Adipose tissue (tissue), 3 donors: Measurements from ENCODE around the gene KREMEN2. TPM values are rescaled to one million over a fixed set of nuclear protein-coding genes. Genes with fewer than 3 reads are reported as not detected.

Experiments
- H3K27ac ChIP-seq: one replicate; pipeline ENCODE4 v1.5.1; 2013; ENCODE audit warnings: low read depth, low read length
- WGBS, 3 donors: extraction: QIAGEN DNeasy Blood & Tissue Kit; methylation state at CpG; one replicate each; pipeline ENCODE4 v1.1.7; 2013; 5-methylcytosine and 5-hydroxymethylcytosine counted together
- polyA plus RNA-seq, 3 donors: library from polyadenylated mRNA; stranded (reverse); fragments of 200-250 nt; gene quantifications; one replicate each; pipeline ENCODE4 v1.2.3, GENCODE V29; 2013
- donor health status: healthy with polysubstance abuse.
- donor health status: Bipolar disorder and iron deficiency.
- donor health status: healthy.

KREMEN2 gene
- polyA plus RNA-seq, 3 donors, result 0.07 to 0.22 TPM; not detected in 1

- H3K27ac ChIP-seq, result no peak overlapping the region
- WGBS, 3 donors, result 79 to 85% (median 82%) methylated on average over 17 of the region's 17 CpGs
These were observed 22.6 kb downstream of the KREMEN2 start for GRCh38 chr16:2986623-2987188.

DNA sequence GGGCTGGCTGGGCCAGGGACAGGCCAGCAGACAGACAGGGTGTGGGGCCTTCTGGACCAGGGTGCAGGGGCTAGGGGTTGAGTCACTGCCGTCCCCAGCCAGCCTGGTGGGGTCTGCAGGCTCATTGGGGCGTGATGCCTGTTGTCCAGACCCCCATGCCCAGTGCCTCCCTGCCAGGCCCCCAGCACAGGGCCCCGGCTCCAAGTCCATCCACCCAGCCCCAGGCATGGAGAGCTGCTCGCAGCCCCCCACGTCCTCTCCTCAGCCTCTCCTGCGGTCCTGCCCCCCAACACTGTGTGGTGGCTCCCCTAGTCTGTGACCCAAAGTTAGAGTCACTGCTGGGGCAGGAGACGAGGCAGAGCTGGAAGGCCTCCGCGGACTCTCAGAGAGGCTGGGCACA is 23.2 kb downstream of the KREMEN2 start:
- 77 to 92% (median 84%) methylated on average over 8 to 9 of the region's 9 CpGs for WGBS, 3 donors

DNA sequence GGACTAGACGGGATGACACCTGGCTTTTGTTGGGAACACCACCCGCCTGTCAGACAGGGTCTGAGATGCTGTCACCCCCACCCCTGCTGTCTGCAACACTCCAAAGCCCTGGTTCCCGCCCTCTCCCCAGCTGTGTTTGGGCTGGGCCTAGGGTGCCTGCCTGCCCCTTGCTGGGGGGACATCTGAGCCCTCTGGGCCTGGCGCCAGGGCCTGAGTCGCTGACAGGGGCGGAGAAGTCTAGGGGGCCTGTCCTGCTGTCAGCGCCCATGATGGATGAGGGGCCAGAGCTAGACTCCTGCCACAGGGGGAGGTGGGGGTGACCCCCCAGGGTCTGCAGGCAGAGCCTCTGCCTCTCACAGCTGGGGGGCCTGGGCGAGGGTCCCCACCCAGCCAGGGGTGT is 23.8 kb downstream of the KREMEN2 start:
- 66 to 69% (median 66%) methylated on average over 6 to 8 of the region's 8 CpGs for WGBS, 3 donors
- H3K27ac ChIP-seq, result no peak overlapping the region

More for the DNA sequence above, 23.2 kb downstream of the KREMEN2 start:
- no peak overlapping the region for H3K27ac ChIP-seq

DNA sequence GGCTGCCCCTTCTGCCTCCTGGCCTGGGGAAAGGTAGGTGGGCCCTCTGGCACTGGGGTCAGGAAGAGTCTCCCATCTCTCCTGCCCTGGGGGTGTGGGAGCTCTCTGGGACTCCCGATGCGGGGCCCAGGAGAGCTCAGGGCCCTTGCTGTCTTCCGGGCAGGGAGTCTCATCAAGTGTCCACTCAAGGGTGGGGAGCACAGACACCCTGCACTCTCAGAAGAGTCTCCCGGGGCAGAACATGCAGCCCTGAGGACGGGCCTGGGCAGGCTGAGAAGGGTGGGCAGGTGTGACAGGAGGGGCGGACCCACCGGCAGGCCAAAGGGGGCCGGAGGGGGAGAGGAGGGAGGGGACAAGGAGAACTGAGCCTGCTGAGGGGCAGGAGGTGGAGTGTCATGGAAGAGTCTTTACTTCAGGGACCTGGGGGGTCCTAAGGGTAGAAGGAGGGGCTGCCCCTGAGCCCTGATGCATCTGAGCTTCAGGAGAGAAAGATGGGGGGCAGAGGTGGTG is 24.6 kb downstream of the KREMEN2 start:
- WGBS, 3 donors, result 60 to 71% (median 69%) methylated on average over 7 to 8 of the region's 8 CpGs

GRCh38 chr16:2990891-2991290 is 26.8 kb downstream of the KREMEN2 start:
- 65 to 80% (median 66%) methylated on average over 10 of the region's 10 CpGs for WGBS, 3 donors
- H3K27ac ChIP-seq, result no peak overlapping the region

More for the DNA sequence above, 24.6 kb downstream of the KREMEN2 start:
- H3K27ac ChIP-seq, result no peak overlapping the region

DNA sequence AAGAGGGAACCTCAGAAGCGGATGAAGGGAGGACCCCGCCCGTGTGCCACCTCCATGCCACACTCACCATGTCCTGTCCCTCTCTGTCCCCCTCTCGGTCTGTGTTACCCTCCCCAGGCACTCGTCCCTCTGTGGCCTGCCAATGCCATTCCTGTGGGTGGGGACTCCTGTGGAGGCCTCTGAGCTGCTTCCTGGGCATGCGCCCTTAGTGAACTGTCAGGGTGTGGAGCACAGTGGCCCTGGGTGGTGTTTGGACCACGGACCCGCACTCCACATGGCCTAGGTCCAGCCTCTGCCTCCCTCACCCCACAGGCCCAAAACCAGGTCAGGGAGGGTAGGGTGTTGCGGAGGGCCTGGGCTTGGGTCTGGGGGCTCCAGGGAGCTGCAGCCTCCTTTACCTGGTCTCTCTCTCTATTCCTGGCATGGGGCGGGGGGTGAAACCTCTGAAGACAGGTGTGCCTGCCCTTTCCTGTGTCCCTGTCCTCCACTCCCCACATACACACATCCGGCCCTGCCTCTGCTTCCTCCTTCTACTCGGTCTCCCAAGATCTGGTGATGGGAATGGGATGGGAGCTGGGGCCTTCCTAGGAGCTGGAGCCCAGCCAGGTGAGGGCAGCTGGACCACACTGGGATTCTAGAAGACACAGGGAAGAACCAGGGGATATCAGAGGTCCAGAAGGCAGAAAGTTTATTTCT is 27.6 kb downstream of the KREMEN2 start:
- no peak overlapping the region for H3K27ac ChIP-seq
- WGBS, 3 donors, result 80 to 90% (median 86%) methylated on average over 12 of the region's 12 CpGs

- no peak overlapping the region for H3K27ac ChIP-seq
- WGBS, 3 donors, result 71 to 88% (median 83%) methylated on average over 14 of the region's 14 CpGs
These were observed 28.5 kb downstream of the KREMEN2 start for GRCh38 chr16:2992383-2993081.

- 72 to 81% (median 79%) methylated on average over 12 to 13 of the region's 13 CpGs for whole genome bisulfite sequencing, 3 donors
These were observed 32.2 kb downstream of the KREMEN2 start for GRCh38 chr16:2996298-2996697.

DNA sequence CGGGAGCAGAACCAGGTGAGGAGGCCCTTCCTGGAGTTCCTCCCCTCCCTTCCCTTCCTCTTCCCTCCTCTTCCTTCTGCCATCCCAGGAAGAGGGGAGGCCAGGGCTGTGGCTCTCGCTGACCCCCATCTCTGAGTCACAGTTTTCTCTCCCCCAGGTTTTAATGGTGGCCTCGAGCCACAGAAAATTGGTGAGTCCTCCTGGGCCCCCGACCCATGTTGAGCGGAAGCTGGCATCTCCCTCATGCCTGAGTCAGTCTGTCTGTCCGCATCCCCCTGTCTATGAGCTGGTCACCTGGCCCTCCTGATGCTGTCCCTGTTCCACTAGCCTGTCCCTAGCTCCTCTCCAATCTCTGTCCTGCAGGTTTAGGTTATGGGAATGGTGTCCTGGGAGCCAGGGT is 35.9 kb downstream of the KREMEN2 start:
- 78 to 92% (median 80%) methylated on average over 6 of the region's 6 CpGs for WGBS, 3 donors
- no peak overlapping the region for H3K27ac ChIP-seq

More at GRCh38 chr16:2996298-2996697, 32.2 kb downstream of the KREMEN2 start:
- H3K27ac ChIP-seq, result no peak overlapping the region

DNA sequence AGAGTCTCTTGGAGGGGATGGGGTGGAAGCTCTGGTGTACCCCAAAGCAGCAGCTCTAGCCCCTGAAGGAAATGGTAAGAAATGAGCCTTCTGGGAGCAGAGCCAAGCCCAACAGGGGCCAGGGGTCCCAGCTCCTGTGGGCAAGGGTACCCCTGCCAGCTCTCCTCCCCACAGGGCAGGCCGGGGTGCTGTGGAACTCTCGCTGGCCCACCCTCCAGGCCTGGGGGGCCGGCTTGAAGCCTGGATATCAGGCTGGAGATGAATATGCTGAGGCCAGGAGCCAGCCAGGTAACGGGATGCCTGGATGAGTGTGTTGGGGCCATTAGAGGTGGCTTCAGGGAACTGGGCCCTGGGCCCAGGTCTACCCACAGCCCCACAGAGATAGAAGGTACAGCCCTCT is 36.5 kb downstream of the KREMEN2 start:
- H3K27ac ChIP-seq, result no peak overlapping the region
- 80 to 88% (median 86%) methylated on average over 4 of the region's 4 CpGs for WGBS, 3 donors

DNA sequence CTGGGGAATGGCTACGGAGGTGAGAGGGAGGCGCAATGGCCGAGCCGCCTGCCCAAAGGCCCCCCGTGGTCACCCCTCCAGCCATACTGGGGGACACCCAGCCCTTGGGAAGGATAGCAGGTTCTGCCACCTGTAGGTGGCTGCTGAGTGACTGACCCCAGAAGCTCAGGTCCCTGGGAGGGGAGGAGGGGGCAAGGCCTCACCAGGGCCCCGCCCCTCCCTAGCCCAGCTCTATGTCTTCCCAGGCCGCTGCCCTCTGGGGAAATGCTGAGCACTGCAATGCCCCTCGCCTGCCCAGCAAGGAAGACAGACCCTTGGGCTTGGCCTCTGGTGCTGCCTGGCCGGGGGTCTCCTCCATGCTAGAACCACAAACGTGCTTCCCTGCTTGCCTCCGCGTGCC is 37.2 kb downstream of the KREMEN2 start:
- no peak overlapping the region for H3K27ac ChIP-seq
- whole genome bisulfite sequencing, 3 donors, result 73 to 83% (median 79%) methylated on average over 12 of the region's 12 CpGs

DNA sequence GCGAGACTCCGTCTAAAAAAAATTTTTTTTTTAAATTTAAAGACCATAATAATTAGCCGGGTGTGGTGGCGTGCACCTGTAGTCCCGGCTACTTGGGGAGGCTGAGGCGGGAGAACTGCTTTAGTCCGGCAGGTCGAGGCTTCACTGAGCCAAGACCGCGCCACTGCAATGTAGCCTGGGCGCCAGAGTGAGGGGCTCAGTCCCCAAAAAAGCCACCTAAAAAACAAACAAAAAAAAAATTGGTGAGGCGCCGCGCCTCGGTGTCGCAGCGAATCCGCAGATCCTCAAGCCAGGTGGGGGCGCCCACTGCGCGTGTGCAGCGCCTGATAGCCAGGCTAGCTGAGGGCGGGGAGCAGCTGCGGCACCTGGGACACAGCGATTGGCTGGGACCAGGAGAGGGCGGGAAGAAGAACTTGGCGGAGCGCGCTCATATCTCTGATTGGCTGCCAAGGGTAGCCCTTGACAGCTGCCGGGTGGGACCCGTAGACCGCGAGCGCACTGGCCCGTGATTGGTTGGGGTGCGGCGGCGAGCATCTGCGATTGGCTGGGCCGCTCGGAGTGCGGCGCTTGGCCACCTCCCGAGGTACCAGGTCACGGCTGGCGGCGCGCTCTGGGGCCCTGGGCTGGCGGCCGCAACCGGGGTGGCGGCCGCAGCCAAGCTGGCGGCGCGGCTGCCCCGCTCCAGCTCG is 39.7 kb downstream of the KREMEN2 start:
- no peak overlapping the region for H3K27ac ChIP-seq
- WGBS, 3 donors, result 7 to 11% (median 8%) methylated on average over 52 to 58 of the region's 58 CpGs

DNA sequence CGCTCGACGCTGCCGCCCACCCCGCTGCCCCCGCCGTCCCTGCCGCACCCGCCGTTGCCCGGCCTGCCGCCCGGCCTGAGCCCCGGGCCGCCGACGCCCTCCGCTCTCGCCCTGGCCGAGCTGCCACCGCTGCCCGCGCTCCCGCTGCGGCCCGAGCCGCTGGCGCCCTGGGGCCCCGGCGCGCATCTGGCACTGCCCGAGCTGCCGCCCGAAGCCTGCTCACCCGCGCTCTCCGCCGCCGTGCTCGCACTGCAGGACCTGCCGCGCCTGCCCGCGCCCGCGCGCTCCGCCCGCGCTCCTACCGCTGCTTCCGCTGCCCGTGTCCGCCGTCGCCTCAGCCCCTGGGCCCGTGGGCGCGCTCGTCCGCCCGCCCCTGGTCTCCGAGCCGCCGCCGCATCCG is 40.2 kb downstream of the KREMEN2 start:
- 0 to 1% (median 1%) methylated on average over 9 to 63 of the region's 67 CpGs for WGBS, 3 donors
- H3K27ac ChIP-seq, result no peak overlapping the region

- H3K27ac ChIP-seq, result no peak overlapping the region
- WGBS, 3 donors, result 8 to 14% (median 13%) methylated on average over 21 to 25 of the region's 25 CpGs
These were observed 40.8 kb downstream of the KREMEN2 start for GRCh38 chr16:3004781-3005284.

GRCh38 chr16:3007059-3007956 is 43.2 kb downstream of the KREMEN2 start:
- H3K27ac ChIP-seq, result no peak overlapping the region
- 17 to 42% (median 36%) methylated on average over 13 of the region's 13 CpGs for WGBS, 3 donors

DNA sequence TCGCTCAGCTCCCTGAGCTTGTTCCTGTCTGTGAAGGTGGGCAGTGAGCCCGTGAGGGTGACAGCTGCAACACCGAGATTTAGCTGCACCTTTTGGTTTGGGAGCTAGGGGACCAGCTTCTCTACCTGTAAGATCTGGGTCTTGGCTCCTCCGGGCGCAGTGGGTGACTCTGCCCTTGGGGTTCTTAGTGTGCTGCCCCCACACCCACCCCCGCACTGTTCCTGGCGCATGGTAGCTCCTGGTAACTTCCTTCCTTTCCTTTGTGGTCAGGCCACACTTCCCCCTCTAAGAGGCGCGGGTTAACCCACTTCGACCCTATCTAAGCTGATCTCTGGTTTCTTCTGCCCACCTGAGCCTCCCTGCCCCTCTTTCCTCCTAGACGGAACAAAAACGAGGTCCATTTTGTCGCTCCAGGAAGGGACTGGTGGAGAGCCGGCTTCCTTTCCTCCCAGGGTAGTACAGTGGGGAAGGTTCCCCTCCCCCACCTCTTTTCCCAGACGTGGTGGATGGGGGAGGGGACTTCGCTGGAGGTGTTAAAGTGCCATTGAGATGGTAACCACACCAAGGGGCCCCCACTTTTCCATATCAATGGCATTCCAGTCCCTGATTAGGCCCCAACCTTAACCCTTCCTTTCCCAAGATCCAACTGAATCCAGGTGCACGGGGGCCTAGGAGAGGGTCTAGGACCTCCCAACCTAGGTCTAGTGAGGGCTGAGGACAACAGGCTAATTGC is 44.0 kb downstream of the KREMEN2 start:
- 14 to 24% (median 17%) methylated on average over 17 of the region's 17 CpGs for WGBS, 3 donors
- no peak overlapping the region for H3K27ac ChIP-seq

DNA sequence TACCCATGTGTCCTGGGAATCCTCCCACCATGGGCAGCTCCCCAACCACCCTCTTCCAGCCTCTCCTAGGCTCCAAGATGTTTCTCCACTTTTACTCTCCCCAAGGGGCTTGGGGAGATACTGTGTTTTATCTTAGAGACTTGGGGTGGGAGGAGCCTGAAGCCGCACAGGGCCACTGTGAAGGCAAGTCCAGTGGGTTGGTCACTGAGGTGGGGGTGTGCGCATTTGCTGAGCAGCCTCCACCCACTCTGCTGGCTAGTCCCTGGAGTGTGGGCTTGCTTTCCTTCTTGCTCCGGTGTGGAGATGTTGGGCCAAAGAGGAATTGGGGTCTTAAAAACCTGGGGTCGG is 44.6 kb downstream of the KREMEN2 start:
- 58 to 71% (median 63%) methylated on average over 4 of the region's 4 CpGs for WGBS, 3 donors
- H3K27ac ChIP-seq, result no peak overlapping the region
